ENCODE results near the gene PRPF6.

DNA sequence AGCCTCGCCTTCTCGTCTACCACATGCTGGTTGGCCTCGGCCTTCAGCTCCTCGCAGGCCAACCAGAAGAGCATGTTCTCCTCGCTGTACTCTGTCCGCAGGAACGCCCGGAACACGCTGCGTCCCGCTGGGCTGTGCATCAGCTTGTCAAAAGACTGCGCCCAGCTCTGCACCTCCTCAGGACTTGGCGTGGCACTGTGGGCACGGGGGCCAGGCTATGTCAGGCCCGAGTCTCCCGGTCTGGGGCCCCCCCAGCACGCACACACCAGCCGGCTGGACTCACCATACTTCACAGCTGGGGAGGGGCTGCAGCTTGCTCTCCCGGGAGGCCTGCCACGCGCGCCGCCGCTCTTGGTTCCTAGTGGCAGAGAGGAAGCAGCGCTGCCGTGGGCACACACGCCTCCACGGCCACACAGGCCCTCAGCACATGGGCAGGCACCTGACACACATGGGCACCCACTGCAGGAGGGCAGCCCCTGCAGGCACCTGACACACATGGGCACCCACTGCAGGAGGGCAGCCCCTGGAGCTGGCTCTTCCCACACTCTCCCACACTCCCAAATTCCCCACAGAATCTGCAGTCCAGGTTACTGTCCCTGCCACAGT, 93.4 kb downstream of the PRPF6 start:
- TF ChIP-seq EZH2 (IDR thresholded peaks at IDR 0.05; ENCODE audit: insufficient read depth, poor library complexity, severe bottlenecking) (no peak), EZH2phosphoT487 (IDR thresholded peaks at IDR 0.05; ENCODE audit: insufficient read depth, low read depth) (no peak)
